Kidney epithelial cell (primary cell): ENCODE measurements around the gene ATXN10. TPM values are rescaled to one million over a fixed set of nuclear protein-coding genes. Genes with fewer than 3 reads are reported as not detected.

Experiments
- DNase-seq: peaks from one replicate; pipeline ENCODE4 v3.0.0-alpha.2; 2010; ENCODE audit warnings: low read depth
- H3K27me3 ChIP-seq: 2 replicates; pipeline ENCODE4 v1.6.0; 2011; ENCODE audit warnings: low read length; ENCODE audit not compliant: control insufficient read depth, insufficient read depth
- H3K36me3 ChIP-seq: 2 replicates; pipeline ENCODE4 v1.5.1; 2011; ENCODE audit warnings: low read length; ENCODE audit not compliant: control insufficient read depth, insufficient read depth
- H3K4me3 ChIP-seq: 2 replicates; pipeline ENCODE4 v1.5.1; 2011; ENCODE audit warnings: low read depth, mild to moderate bottlenecking, control low read depth, low read length
- CTCF ChIP-seq: IDR thresholded peaks from 2 replicates; pipeline ENCODE4 v1.5.1; 2011; ENCODE audit warnings: mild to moderate bottlenecking, moderate library complexity, low read length, control low read depth, inconsistent platforms; ENCODE audit not compliant: insufficient read depth, poor library complexity, severe bottlenecking
- total RNA-seq: library from RNA; depleted of rRNA; stranded (reverse); fragments of >200 nt; gene quantifications from 2 replicates; pipeline ENCODE4 v1.2.3, GENCODE V29; 2015

ATXN10 gene
- total RNA-seq, 1 donor from 2014 or later, result 127 TPM

DNA sequence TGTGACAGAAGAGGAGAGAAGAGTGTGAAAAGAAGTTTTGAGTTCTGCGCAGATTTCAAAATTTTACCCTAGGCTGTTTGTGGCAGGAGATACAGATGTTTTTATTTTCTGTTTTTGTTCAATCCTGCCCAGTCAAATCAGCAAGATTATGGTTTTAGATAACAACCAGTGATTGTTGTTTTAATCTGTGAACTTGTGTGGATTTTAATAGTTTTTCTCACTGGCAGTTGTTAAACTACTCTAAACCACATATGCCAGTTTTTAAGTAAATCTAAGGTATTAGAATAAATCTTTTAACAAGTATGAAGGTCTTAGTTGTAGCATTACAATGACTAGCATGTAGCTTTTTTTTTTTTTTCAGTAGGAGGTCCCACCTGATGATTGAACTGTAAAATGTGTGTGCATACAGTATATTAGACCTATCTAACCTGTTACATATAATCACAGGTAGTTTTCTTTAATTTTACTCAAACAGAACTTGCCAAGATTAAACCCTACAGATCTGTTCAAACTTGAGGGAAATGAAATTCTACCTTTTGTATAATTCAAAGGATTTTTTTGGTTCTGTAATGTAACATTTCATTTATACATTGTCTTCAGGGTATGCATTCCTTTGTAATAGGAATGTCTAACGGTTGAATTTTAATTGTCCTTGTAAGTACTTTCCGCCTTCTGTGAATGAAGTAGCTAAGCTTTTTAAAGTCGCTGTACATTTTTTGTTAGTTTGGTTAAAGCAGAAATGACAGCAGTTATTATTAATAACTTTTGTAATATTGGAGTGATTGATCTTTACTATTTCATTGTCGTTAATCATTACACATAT lies 13.3 kb downstream of the ATXN10 start:
- Histone ChIP-seq H3K4me3 (no peak overlapping the region), H3K27me3 (no peaks in the 10 kb centered on the region), H3K36me3 (no peaks in the 10 kb centered on the region)
- TF ChIP-seq CTCF, result no peak
- DNase-seq, result no peak

- Histone ChIP-seq H3K27me3 (no peaks in the 10 kb centered on the region), H3K4me3 (no peak overlapping the region), H3K36me3 (no peaks in the 10 kb centered on the region)
- TF ChIP-seq CTCF, result no peak
- no peak for DNase-seq
These were observed 14.4 kb downstream of the ATXN10 start for GRCh38 chr22:45686004-45686403.

DNA sequence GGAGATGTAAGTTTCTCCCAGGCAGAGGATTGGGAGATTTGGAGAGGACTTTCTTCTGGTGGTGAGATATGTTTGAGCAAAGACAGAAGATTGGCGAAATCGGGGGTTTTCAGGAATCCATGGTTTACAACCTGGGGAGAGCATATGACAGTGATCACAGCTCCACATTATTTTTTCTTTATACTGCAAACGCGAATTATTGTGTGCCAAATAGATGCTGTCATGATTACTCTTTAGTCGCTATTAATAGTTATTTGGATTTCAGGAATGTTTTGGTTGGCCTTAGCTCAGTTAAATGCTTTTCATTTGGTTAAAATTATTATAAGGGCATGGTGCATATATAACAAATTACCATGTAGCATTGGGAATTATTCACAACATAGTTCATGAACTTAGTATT lies 15.2 kb downstream of the ATXN10 start:
- DNase-seq, result no peak
- Histone ChIP-seq H3K27me3 (no peaks in the 10 kb centered on the region), H3K36me3 (no peaks in the 10 kb centered on the region), H3K4me3 (no peak overlapping the region)
- TF ChIP-seq CTCF, result no peak

GRCh38 chr22:45688600-45689080 lies 17.0 kb downstream of the ATXN10 start:
- Histone ChIP-seq H3K36me3 (no peaks in the 10 kb centered on the region), H3K27me3 (no peaks in the 10 kb centered on the region), H3K4me3 (no peak overlapping the region)
- TF ChIP-seq CTCF, result no peak
- DNase-seq, result peak; percentile 67

- no peak overlapping the region for H3K4me3 ChIP-seq
- H3K36me3 ChIP-seq, result no peaks in the 10 kb centered on the region
- H3K27me3 ChIP-seq, result no peaks in the 10 kb centered on the region
- TF ChIP-seq CTCF, result no peak
- DNase-seq, result no peak
These were observed 17.6 kb downstream of the ATXN10 start for GRCh38 chr22:45689211-45689610.

- H3K4me3 ChIP-seq, result no peak overlapping the region
- H3K36me3 ChIP-seq, result no peaks in the 10 kb centered on the region
- TF ChIP-seq CTCF, result no peak
- no peak for DNase-seq
- H3K27me3 ChIP-seq, result no peaks in the 10 kb centered on the region
These were observed 18.4 kb downstream of the ATXN10 start for GRCh38 chr22:45690008-45690407.
